ENCODE data around the gene KCNS3.
"Not testable (repeated sequence)": the region's sequence is repeated elsewhere in the genome, so short reads cannot be mapped to it uniquely, and the experiment has no call there.

KCNS3 gene

GRCh38 chr2:17950006-17950405 lies 71.5 kb downstream of the KCNS3 start:
- no peak for DNase-seq (ENCODE audit: low read depth)

- DNase-seq (ENCODE audit: low read depth): no peak
These were observed 73.1 kb downstream of the KCNS3 start for GRCh38 chr2:17951563-17951962.

- DNase-seq (ENCODE audit: low read depth): no peak
These were observed 80.1 kb downstream of the KCNS3 start for GRCh38 chr2:17958466-17959092.

- DNase-seq (ENCODE audit: low read depth): no peak
These were observed 80.9 kb downstream of the KCNS3 start for GRCh38 chr2:17959356-17959755.

- no peak for DNase-seq (ENCODE audit: low read depth)
These were observed 81.4 kb downstream of the KCNS3 start for GRCh38 chr2:17959833-17960232.

DNA sequence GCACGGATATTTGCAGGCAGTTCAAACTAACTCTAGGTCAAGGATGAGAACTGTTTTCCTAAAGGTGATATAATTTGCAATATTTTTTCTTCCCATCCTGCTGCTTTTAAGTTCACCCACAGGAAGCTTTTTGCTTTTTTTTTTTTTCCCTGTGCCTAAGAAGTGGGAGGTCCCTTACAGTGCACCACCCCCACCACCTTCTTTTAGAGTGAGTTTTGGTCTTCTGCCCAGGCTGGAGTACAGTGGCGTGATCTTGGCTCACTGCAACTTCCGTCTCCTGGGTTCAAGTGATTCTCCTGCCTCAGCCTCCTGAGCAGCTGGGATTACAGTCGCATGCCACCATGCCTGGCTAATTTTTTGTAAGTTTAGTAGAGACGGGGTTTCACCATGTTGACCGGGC lies 82.5 kb downstream of the KCNS3 start:
- no peak for DNase-seq (ENCODE audit: low read depth)

DNA sequence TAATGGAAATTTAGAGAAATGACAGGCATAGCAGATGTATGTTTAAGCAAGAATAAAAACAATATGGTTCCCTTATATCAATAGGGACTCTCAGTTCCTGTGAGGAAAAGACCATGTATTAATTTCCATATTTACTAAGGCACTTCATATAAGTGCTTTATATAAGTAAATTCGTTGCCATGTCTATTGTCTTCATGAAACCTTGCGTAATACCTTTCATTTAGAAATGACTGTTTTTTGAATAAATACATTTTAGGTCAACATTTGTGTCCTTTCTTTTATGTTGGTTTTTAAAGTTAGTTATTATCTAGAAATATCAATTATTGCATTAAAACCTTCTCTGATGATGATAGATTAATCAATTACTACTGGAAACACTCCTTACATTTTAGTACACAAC lies 83.3 kb downstream of the KCNS3 start:
- no peak for DNase-seq (ENCODE audit: low read depth)

GRCh38 chr2:17962876-17963275 lies 84.4 kb downstream of the KCNS3 start:
- no peak for DNase-seq (ENCODE audit: low read depth)

GRCh38 chr2:17963571-17963970 lies 85.1 kb downstream of the KCNS3 start:
- DNase-seq (ENCODE audit: low read depth): not testable (repeated sequence)

DNA sequence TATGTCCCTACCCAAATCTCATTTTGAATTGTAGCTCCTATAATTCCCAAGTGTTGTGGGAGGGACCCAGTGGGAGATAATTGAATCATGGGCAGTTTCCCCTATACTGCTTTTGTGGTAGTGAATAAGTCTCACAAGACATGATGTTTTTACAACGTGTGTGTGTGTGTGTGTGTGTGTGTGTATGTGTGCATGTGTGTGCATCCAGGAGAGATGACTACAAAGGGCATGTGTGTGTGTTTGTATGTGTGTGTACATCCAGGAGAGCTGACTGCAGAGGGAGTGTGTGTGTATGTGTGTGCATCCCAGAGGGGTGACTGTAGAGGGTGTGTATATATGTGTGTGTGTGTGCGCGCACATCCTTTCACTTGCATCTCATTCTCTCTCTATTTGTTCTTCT lies 86.7 kb downstream of the KCNS3 start:
- DNase-seq (ENCODE audit: low read depth): no peak

DNA sequence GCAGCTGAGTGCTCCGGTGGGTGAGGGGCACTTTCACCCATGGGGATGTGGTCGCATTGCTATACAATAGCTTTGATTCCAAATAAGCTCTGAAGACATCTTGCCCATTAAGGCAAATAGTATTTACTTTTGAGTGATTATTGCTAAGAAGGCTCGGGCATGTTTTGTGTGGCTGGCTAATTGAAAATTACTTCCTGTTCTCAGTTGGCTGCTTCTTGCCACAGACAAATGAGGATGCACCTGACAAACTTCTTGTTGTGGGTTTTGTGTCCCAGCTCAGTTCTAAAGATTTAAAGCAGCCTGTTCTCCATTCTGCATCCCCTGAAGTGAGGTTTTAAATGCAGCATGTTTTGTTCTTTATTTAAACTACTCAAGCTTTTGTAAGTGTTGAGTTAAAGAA lies 88.3 kb downstream of the KCNS3 start:
- DNase-seq (ENCODE audit: low read depth): no peak

DNA sequence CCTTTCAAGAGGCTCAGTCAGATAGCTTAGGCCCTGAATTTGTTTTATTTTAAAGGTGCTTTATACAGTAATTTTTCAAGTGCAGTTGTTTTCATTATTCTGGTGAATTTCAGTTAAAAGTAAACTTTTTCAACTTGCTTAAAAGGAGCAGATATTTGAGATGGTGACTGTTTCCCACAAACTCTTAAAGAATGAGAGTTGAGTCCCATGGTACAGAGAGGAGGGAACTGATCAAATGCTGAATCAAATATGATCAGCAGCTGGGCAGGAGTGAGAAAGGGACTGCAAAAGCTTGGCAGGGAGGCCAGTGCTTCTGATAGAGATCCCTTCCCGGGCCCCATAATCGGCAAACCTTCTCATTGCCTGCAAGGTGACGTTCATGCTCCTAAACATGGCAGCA lies 91.2 kb downstream of the KCNS3 start:
- no peak for DNase-seq (ENCODE audit: low read depth)

- DNase-seq (ENCODE audit: low read depth): no peak
These were observed 93.2 kb downstream of the KCNS3 start for GRCh38 chr2:17971531-17972125.

GRCh38 chr2:17972991-17973390 lies 94.5 kb downstream of the KCNS3 start:
- DNase-seq (ENCODE audit: low read depth): no peak

DNA sequence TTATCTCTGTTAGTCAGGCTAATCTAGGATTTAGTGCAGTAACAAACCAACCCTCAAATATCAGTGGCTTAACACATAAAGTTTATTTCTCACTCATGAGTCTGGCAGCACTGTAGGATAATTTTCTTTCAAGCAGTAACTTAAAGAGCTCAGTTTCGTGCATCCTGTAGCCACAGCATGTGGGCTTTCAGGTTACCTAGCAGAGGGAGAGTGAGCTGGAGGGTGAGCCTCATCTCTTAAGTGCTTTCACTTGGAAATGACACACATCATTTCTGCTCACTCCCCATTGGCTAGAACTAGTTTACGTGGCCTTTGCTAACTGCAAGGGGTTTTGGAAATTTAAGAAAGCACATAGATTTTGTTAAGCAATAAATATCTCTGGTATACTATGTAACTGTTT lies 96.9 kb downstream of the KCNS3 start:
- DNase-seq (ENCODE audit: low read depth): no peak

- no peak for DNase-seq (ENCODE audit: low read depth)
These were observed 98.6 kb downstream of the KCNS3 start for GRCh38 chr2:17976871-17977746.

- no peak for DNase-seq (ENCODE audit: low read depth)
These were observed 101.2 kb downstream of the KCNS3 start for GRCh38 chr2:17979707-17980106.

GRCh38 chr2:17981936-17982335 lies 103.5 kb downstream of the KCNS3 start:
- DNase-seq (ENCODE audit: low read depth): no peak

All from activated T-helper 9 cell treated with anti-CD3 and anti-CD28 coated beads, Interleukin-2, amount 50 U/mL, for 16 hours (primary cell).